DND-41 (cell line): ENCODE measurements around the gene PIGV.

Experiments
- CTCF ChIP-seq: IDR thresholded peaks from 2 replicates; pipeline ENCODE4 v1.5.1; 2012; ENCODE audit warnings: borderline replicate concordance, low read length, moderate library complexity, mild to moderate bottlenecking; ENCODE audit not compliant: poor library complexity, severe bottlenecking; ENCODE audit errors: extremely low read depth
- EZH2 ChIP-seq: IDR thresholded peaks from 3 replicates; pipeline ENCODE4 v1.6.1; 2012; ENCODE audit warnings: borderline replicate concordance, low read depth, mild to moderate bottlenecking, moderate library complexity, low read length, inconsistent platforms; ENCODE audit not compliant: severe bottlenecking

- TF ChIP-seq CTCF (peak; percentile 50), EZH2 (no peak)
These were observed 33.1 kb downstream of the PIGV start for GRCh38 chr1:26820784-26821269.
